CD4-positive, alpha-beta T cell (primary cell): Measurements from ENCODE around the gene TMEM235. TPM values are rescaled to one million over a fixed set of nuclear protein-coding genes. Genes with fewer than 3 reads are reported as not detected.
"Not testable (repeated sequence)": the region's sequence is repeated elsewhere in the genome, so short reads cannot be mapped to it uniquely, and the experiment has no call there.

ENCODE experiments used
- ATAC-seq: fragments of 200-7000 bp; cut with Tn5 transposase; one replicate; pipeline ENCODE4 v1.10.0; 2022; ENCODE audit warnings: mild to moderate bottlenecking; ENCODE audit not compliant: poor library complexity
- CTCF ChIA-PET: fragments of 350-600 bp; sonication (Branson Sonifier 250); formaldehyde crosslinking; loops from one replicate; lab custom pipeline; 2021; ENCODE audit warnings: antibody characterized with exemption, inconsistent platforms; lab: Charles Lee
- POLR2A ChIA-PET: fragments of 350-600 bp; sonication (Branson Sonifier 250); formaldehyde crosslinking; loops from one replicate; lab custom pipeline; 2021; ENCODE audit warnings: antibody characterized with exemption, inconsistent platforms; lab: Charles Lee
- DNase-seq, 14 experiments: peaks; one replicate each; pipeline ENCODE4 v3.0.0-alpha.2; 2013 to 2020; ENCODE audit warnings: mixed read lengths in 2 of 14
- H3K27ac ChIP-seq, 2 donors: one replicate each; pipeline versions ENCODE4 v1.5.1 to v1.7.0; 2013; ENCODE audit warnings: low read length in 2 of 2, low read depth in 1 of 2, mild to moderate bottlenecking in 1 of 2
- H3K27me3 ChIP-seq, 2 experiments: 1 replicate in 1 of 2; 2 replicates in 1 of 2; pipeline versions ENCODE4 v1.6.1 to v1.7.0; 2013; ENCODE audit warnings: low read length in 2 of 2, control low read depth in 1 of 2, mild to moderate bottlenecking in 1 of 2, moderate library complexity in 1 of 2; ENCODE audit not compliant: insufficient read depth in 2 of 2, control insufficient read depth in 1 of 2
- H3K36me3 ChIP-seq: one replicate; pipeline ENCODE4 v1.6.1; 2013; ENCODE audit warnings: low read length, control low read depth; ENCODE audit not compliant: insufficient read depth
- H3K4me1 ChIP-seq: one replicate; pipeline ENCODE4 v1.6.1; 2013; ENCODE audit warnings: low read length, control low read depth; ENCODE audit not compliant: insufficient read depth
- H3K4me3 ChIP-seq: one replicate; pipeline ENCODE4 v1.5.1; 2013; ENCODE audit warnings: mild to moderate bottlenecking, low read length, moderate library complexity
- H3K9me3 ChIP-seq, 2 experiments: 1 replicate in 1 of 2; 2 replicates in 1 of 2; pipeline versions ENCODE4 v1.6.1 to v1.7.0; 2013; ENCODE audit warnings: low read length in 2 of 2, mild to moderate bottlenecking in 2 of 2, control low read depth in 1 of 2, moderate library complexity in 1 of 2; ENCODE audit not compliant: control insufficient read depth in 1 of 2, insufficient read depth in 1 of 2
- H3K27ac Mint-ChIP-seq: one replicate; pipeline ENCODE4 v1.8.0; 2020; ENCODE audit warnings: mixed read lengths
- H3K27me3 Mint-ChIP-seq: one replicate; pipeline ENCODE4 v1.8.0; 2021; ENCODE audit warnings: mixed read lengths
- H3K36me3 Mint-ChIP-seq: one replicate; pipeline ENCODE4 v1.8.0; 2021; ENCODE audit warnings: low read depth, mixed read lengths
- H3K4me1 Mint-ChIP-seq: one replicate; pipeline ENCODE4 v1.8.0; 2021; ENCODE audit warnings: low read depth, mixed read lengths
- H3K4me3 Mint-ChIP-seq: one replicate; pipeline ENCODE4 v1.8.0; 2020; ENCODE audit warnings: mild to moderate bottlenecking, mixed read lengths
- H3K9me3 Mint-ChIP-seq: one replicate; pipeline ENCODE4 v1.8.0; 2020; ENCODE audit warnings: mixed read lengths
- intact Hi-C, 2 experiments: fragments of 100-400 bp; cut with DNase I in 1 of 2; cut with micrococcal nuclease in 1 of 2; formaldehyde crosslinking; loops; one replicate each; pipeline versions ENCODE4 v1.15.1 to v1.9.0; 2023 to 2025; cut with DNase I, micrococcal nuclease
- total RNA-seq, 174 experiments: library from RNA in 2 of 174; stranded (reverse) in 2 of 174; gene quantifications; one replicate each; pipeline ENCODE4 v1.2.3 and lab custom pipeline; 2021 to 2026
- TF ChIP-seq, protein P1 (sequence below): fragments of 200-600 bp; IDR thresholded peaks from one replicate; pipeline ENCODE4 v1.8.0; 2022; ENCODE audit warnings: antibody characterized with exemption, mild to moderate bottlenecking

The TMEM235 gene
- total RNA-seq, 2 experiments from 2014 or later: not detected

DNA sequence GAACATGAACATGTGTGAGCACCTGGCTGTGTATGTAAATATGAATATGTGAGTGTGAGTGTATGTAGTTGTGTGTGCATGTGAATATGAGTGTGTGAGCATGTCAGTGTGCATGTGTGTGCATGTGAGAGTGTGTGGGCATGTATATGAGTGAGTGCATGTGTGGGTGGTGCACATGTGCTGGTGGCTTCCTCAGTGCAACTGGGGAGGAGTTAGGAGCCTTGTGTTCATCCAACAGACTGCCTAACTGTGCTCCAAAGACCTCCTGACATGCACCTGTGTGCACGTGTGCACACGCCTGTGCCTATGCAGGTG lies 1.4 kb downstream of the TMEM235 start:
- no peak for ATAC-seq
- H3K27ac ChIP-seq: no peak overlapping the region
- no peak overlapping the region for H3K27ac Mint-ChIP-seq
- peaks cover 27% of the 10 kb centered on the region for H3K27me3 Mint-ChIP-seq
- H3K4me3 Mint-ChIP-seq: no peak overlapping the region
- H3K9me3 Mint-ChIP-seq: no peaks in the 10 kb centered on the region
- intact Hi-C loops: no loop called here
- peaks cover 5% of the 10 kb centered on the region for H3K4me1 Mint-ChIP-seq
- TF ChIP-seq, protein P1, sequence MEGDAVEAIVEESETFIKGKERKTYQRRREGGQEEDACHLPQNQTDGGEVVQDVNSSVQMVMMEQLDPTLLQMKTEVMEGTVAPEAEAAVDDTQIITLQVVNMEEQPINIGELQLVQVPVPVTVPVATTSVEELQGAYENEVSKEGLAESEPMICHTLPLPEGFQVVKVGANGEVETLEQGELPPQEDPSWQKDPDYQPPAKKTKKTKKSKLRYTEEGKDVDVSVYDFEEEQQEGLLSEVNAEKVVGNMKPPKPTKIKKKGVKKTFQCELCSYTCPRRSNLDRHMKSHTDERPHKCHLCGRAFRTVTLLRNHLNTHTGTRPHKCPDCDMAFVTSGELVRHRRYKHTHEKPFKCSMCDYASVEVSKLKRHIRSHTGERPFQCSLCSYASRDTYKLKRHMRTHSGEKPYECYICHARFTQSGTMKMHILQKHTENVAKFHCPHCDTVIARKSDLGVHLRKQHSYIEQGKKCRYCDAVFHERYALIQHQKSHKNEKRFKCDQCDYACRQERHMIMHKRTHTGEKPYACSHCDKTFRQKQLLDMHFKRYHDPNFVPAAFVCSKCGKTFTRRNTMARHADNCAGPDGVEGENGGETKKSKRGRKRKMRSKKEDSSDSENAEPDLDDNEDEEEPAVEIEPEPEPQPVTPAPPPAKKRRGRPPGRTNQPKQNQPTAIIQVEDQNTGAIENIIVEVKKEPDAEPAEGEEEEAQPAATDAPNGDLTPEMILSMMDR: no peak
- POLR2A ChIA-PET: no interaction called here
- no peak for DNase-seq
- no peaks in the 10 kb centered on the region for H3K36me3 ChIP-seq
- H3K4me1 ChIP-seq: peaks cover 12% of the 10 kb centered on the region
- H3K9me3 ChIP-seq: peaks cover 0 to 15% of the 10 kb centered on the region in 2 experiments
- H3K36me3 Mint-ChIP-seq: no peaks in the 10 kb centered on the region
- H3K4me3 ChIP-seq: no peak overlapping the region
- CTCF ChIA-PET: interaction anchor here (1.4 kb wide), 1 partner anchor 128 kb away, joined by 3 read pairs; no protein-coding TSS in a partner anchor
- peaks cover 31 to 36% of the 10 kb centered on the region in 2 experiments for H3K27me3 ChIP-seq

DNA sequence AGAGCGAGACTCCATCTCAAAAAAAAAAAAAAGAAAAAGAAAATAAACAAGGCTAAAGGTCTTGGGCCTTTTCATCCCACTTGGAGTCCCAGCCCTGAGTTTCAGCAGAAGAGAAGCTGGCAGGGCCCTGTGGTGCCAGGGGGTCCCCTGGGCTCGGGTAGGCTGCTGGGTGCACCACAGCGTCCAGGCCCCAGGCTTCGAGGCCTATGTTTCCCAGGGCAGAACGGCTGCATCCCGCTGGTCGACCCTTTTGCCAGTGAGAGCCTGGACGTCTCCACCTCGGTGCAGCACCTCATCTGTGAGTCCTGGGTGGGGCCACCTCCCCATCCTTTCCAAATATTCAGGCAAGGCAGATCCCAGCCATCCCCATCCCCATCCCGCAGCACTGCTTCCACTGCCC lies 2.2 kb downstream of the TMEM235 start:
- no peak for ATAC-seq
- Histone ChIP-seq H3K9me3 (peaks cover 0 to 15% of the 10 kb centered on the region in 2 experiments), H3K27ac (no peak overlapping the region), H3K4me3 (no peak overlapping the region), H3K4me1 (peaks cover 12% of the 10 kb centered on the region), H3K27me3 (peaks cover 28 to 30% of the 10 kb centered on the region in 2 experiments), H3K36me3 (no peaks in the 10 kb centered on the region)
- Mint-ChIP-seq H3K27ac (no peak overlapping the region), H3K27me3 (peaks cover 21% of the 10 kb centered on the region), H3K4me1 (peaks cover 5% of the 10 kb centered on the region), H3K36me3 (no peaks in the 10 kb centered on the region), H3K9me3 (no peaks in the 10 kb centered on the region), H3K4me3 (no peak overlapping the region)
- no peak for DNase-seq
- TF ChIP-seq, protein P1: no peak
- ChIA-PET POLR2A (no interaction called here), CTCF (no interaction called here)
- intact Hi-C loops: no loop called here

DNA sequence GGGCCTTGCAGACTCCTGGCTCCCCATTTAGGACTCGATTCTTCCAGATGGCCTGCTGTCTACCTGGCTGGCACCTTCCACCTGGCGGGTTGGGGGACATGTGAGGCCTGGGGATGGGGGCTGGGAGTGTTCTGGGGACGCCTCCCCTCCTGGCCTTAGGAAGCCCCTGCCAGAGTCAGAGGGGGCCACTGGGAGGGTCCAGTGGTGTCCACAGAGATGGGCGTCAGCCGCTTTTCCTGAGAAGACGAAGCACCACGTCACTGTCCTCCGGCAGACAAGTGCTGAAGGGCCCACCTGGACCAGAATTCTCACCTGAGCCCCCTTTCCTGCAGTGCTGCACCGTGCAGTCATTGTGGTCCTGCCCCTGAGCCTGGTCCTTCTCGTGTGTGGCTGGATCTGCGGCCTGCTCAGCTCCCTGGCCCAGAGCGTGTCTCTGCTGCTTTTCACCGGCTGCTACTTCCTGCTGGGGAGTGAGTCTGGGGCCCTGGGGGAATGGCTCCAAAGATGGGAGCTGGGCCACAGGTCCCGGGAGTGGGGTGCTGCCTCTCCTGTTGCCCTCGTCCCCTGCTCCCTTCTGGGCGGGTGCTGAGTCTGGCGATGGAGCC lies 2.9 kb downstream of the TMEM235 start:
- Histone ChIP-seq H3K36me3 (no peaks in the 10 kb centered on the region), H3K9me3 (peaks cover 0 to 15% of the 10 kb centered on the region in 2 experiments), H3K27ac (no peak overlapping the region), H3K27me3 (peaks cover 28% of the 10 kb centered on the region in 2 experiments), H3K4me3 (no peak overlapping the region), H3K4me1 (peaks cover 12% of the 10 kb centered on the region)
- peaks cover 5% of the 10 kb centered on the region for H3K4me1 Mint-ChIP-seq
- ATAC-seq: no peak
- ChIA-PET CTCF (no interaction called here), POLR2A (interaction anchor here (0.6 kb wide), 1 partner anchor 52 kb away, joined by 3 read pairs; no protein-coding TSS in a partner anchor)
- H3K36me3 Mint-ChIP-seq: no peaks in the 10 kb centered on the region
- no peak overlapping the region for H3K4me3 Mint-ChIP-seq
- H3K27ac Mint-ChIP-seq: no peak overlapping the region
- intact Hi-C loops: no loop called here
- no peak for DNase-seq
- H3K9me3 Mint-ChIP-seq: no peaks in the 10 kb centered on the region
- TF ChIP-seq, protein P1: no peak
- peaks cover 21% of the 10 kb centered on the region for H3K27me3 Mint-ChIP-seq

DNA sequence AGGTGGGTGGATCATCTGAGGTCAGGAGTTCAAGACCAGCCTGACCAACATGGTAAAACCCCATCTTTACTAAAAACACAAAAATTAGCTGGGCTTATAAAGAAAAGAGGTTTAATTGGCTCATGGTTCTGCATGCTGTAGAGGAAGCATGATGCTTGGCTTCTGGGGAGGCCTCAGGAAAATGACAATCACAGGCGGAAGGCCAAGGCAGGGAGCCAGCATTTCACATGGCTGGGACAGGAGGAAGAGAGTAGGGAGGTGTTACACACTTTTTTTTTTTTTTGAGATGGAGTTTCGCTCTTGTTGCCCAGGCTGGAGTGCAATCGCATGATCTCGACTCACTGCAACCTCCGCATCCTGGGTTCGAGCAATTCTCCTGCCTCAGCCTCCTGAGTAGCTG lies 3.6 kb downstream of the TMEM235 start:
- Histone ChIP-seq H3K9me3 (peaks cover 0 to 15% of the 10 kb centered on the region in 2 experiments), H3K27me3 (peaks cover 25 to 28% of the 10 kb centered on the region in 2 experiments), H3K4me1 (peaks cover 12% of the 10 kb centered on the region)
- H3K27me3 Mint-ChIP-seq: peaks cover 21% of the 10 kb centered on the region
- H3K4me3 ChIP-seq, H3K36me3 Mint-ChIP-seq, intact Hi-C loops, H3K9me3 Mint-ChIP-seq, H3K36me3 ChIP-seq, DNase-seq, H3K27ac Mint-ChIP-seq, H3K27ac ChIP-seq, ATAC-seq, H3K4me1 Mint-ChIP-seq, CTCF ChIA-PET, H3K4me3 Mint-ChIP-seq: not testable (repeated sequence)
- POLR2A ChIA-PET: interaction anchor here (0.6 kb wide), 1 partner anchor 51 kb away, joined by 3 read pairs; no protein-coding TSS in a partner anchor
